Liver (tissue), 9 donors: ENCODE measurements around the gene ATP5F1D. TPM values are rescaled to one million over a fixed set of nuclear protein-coding genes. Genes with fewer than 3 reads are reported as not detected.

Experiments
- DNase-seq: peaks from one replicate; pipeline ENCODE4 v3.0.0-alpha.2; 2017; ENCODE audit warnings: low spot score
- H3K27ac ChIP-seq, 2 donors: one replicate each; pipeline ENCODE4 v1.7.0; 2013; ENCODE audit warnings: inconsistent platforms in 2 of 2, low read length in 2 of 2, control low read depth in 1 of 2, low read depth in 1 of 2, mild to moderate bottlenecking in 1 of 2
- H3K27me3 ChIP-seq, 4 donors: one replicate each; pipeline versions ENCODE4 v1.6.1 to v1.7.0; 2013; ENCODE audit warnings: low read length in 3 of 4, inconsistent platforms in 1 of 4, mild to moderate bottlenecking in 1 of 4, moderate library complexity in 1 of 4; ENCODE audit not compliant: control insufficient read depth in 4 of 4, insufficient read depth in 4 of 4
- H3K36me3 ChIP-seq, 4 donors: one replicate each; pipeline versions ENCODE4 v1.6.1 to v1.7.0; 2013; ENCODE audit warnings: low read length in 3 of 4, mild to moderate bottlenecking in 3 of 4, low read depth in 1 of 4, moderate library complexity in 1 of 4; ENCODE audit not compliant: control insufficient read depth in 4 of 4, insufficient read depth in 3 of 4
- H3K4me1 ChIP-seq, 4 donors: one replicate each; pipeline versions ENCODE4 v1.6.1 to v1.7.0; 2013; ENCODE audit warnings: low read length in 3 of 4, mild to moderate bottlenecking in 3 of 4, moderate library complexity in 1 of 4; ENCODE audit not compliant: control insufficient read depth in 4 of 4, insufficient read depth in 4 of 4
- H3K4me3 ChIP-seq, 3 donors: one replicate each; pipeline versions ENCODE4 v1.6.1 to v1.7.0; 2013; ENCODE audit warnings: low read length in 3 of 3, control low read depth in 1 of 3, low read depth in 1 of 3, mild to moderate bottlenecking in 1 of 3
- H3K9ac ChIP-seq, 2 donors: one replicate each; pipeline ENCODE4 v1.7.0; 2013; ENCODE audit warnings: low read length in 2 of 2, mild to moderate bottlenecking in 2 of 2, moderate library complexity in 2 of 2, control low read depth in 1 of 2, low read depth in 1 of 2
- H3K9me3 ChIP-seq, 4 donors: one replicate each; pipeline versions ENCODE4 v1.6.1 to v1.7.0; 2013; ENCODE audit warnings: low read length in 3 of 4; ENCODE audit not compliant: control insufficient read depth in 4 of 4
- EGR1 ChIP-seq, 2 donors: IDR thresholded peaks; 2 replicates each; pipeline ENCODE4 v1.6.1; 2016 to 2018; ENCODE audit warnings: antibody characterized with exemption in 2 of 2, low read depth in 2 of 2
- FOXA1 ChIP-seq: IDR thresholded peaks from 2 replicates; pipeline ENCODE4 v1.6.1; 2016; ENCODE audit warnings: antibody characterized with exemption
- GABPA ChIP-seq, 2 donors: IDR thresholded peaks in 1 of 2; conservative IDR thresholded peaks in 1 of 2; 2 replicates each; pipeline ENCODE4 v1.6.1; 2016; ENCODE audit warnings: antibody characterized with exemption in 2 of 2, mild to moderate bottlenecking in 1 of 2, moderate library complexity in 1 of 2
- HNF4A ChIP-seq, 2 donors: conservative IDR thresholded peaks; 2 replicates each; pipeline ENCODE4 v1.6.1; 2016; ENCODE audit warnings: antibody characterized with exemption in 2 of 2, mild to moderate bottlenecking in 2 of 2
- JUND ChIP-seq, 2 donors: IDR thresholded peaks; 2 replicates each; pipeline ENCODE4 v1.6.1; 2016; ENCODE audit warnings: antibody characterized with exemption in 2 of 2
- MAX ChIP-seq: IDR thresholded peaks from 2 replicates; pipeline ENCODE4 v1.6.1; 2016; ENCODE audit warnings: antibody characterized with exemption
- RXRA ChIP-seq, 2 donors: IDR thresholded peaks; 2 replicates each; pipeline ENCODE4 v1.6.1; 2017 to 2018; ENCODE audit warnings: antibody characterized with exemption in 2 of 2, mild to moderate bottlenecking in 1 of 2
- TAF1 ChIP-seq: conservative IDR thresholded peaks from 2 replicates; pipeline ENCODE4 v1.6.1; 2016; ENCODE audit warnings: antibody characterized with exemption, mild to moderate bottlenecking
- YY1 ChIP-seq: IDR thresholded peaks from 2 replicates; pipeline ENCODE4 v1.6.1; 2016; ENCODE audit warnings: antibody characterized with exemption, mild to moderate bottlenecking
- ZBTB33 ChIP-seq: IDR thresholded peaks from 2 replicates; pipeline ENCODE4 v1.6.1; 2016; ENCODE audit warnings: antibody characterized with exemption
- whole genome bisulfite sequencing: extraction: QIAGEN DNeasy Blood & Tissue Kit; methylation state at CpG from one replicate; pipeline ENCODE4 v1.1.7; 2013; 5-methylcytosine and 5-hydroxymethylcytosine counted together
- polyA plus RNA-seq, 2 donors: library from polyadenylated mRNA; stranded (reverse) in 1 of 2; unstranded in 1 of 2; fragments of 200-250 nt in 1 of 2; fragments of >200 nt in 1 of 2; fragmentation: Nextera tagmentation in 1 of 2; extraction: Ambion mirVana in 1 of 2; gene quantifications; one replicate each; pipeline versions ENCODE4 v1.2.1 to v1.2.3, GENCODE V29; 2013 to 2015
- total RNA-seq, 2 donors: library from RNA; depleted of rRNA; stranded (reverse); fragments of >200 nt; gene quantifications; one replicate each; pipeline ENCODE4 v1.2.3, GENCODE V29; 2014
- TF ChIP-seq, protein P1 (sequence below): IDR thresholded peaks from 2 replicates; pipeline ENCODE4 v1.6.1; 2016; ENCODE audit warnings: antibody characterized with exemption, mild to moderate bottlenecking
- TF ChIP-seq, protein P2 (sequence below): fragments of 150-350 bp; IDR thresholded peaks from 2 replicates; pipeline ENCODE4 v1.5.1; 2017; ENCODE audit warnings: improper control_type of control experiment, low read depth, low read length; ENCODE audit not compliant: missing input control
- TF ChIP-seq, protein P3 (sequence below): IDR thresholded peaks from 2 replicates; pipeline ENCODE4 v1.6.1; 2016; ENCODE audit warnings: antibody characterized with exemption
- donor health status: healthy.
- donor health status: healthy.
- donor health status: healthy.
- donor health status: healthy.
- donor health status: healthy.

The ATP5F1D gene
- total and polyA plus RNA-seq, 4 donors: 20.2 to 315 (median 145) TPM

GRCh38 chr19:1230783-1231489 lies 10.6 kb upstream of the ATP5F1D start:
- H3K36me3 ChIP-seq: peaks cover 0 to 10% (median 3%) of the 10 kb centered on the region in 4 donors
- no peak overlapping the region for H3K27ac ChIP-seq
- DNase-seq: no peak
- H3K9me3 ChIP-seq: no peaks in the 10 kb centered on the region
- H3K4me3 ChIP-seq: no peak overlapping the region
- peaks cover 0 to 5% (median under 1%) of the 10 kb centered on the region in 4 donors for H3K4me1 ChIP-seq
- H3K9ac ChIP-seq: no peak overlapping the region
- no peaks in the 10 kb centered on the region for H3K27me3 ChIP-seq
- TF ChIP-seq TAF1 (no peak), FOXA1 (no peak), RXRA (IDR thresholded peaks at IDR 0.05) (no peak), MAX (no peak), JUND (IDR thresholded peaks at IDR 0.05) (no peak), EGR1 (IDR thresholded peaks at IDR 0.05; ENCODE audit: low read depth in 2 of 2) (no peak), ZBTB33 (no peak), GABPA (IDR thresholded peaks at IDR 0.05 in 1 of 2, conservative IDR thresholded peaks at IDR 0.05 in 1 of 2) (no peak), YY1 (no peak), HNF4A (conservative IDR thresholded peaks at IDR 0.05) (no peak)
- TF ChIP-seq, protein P1, sequence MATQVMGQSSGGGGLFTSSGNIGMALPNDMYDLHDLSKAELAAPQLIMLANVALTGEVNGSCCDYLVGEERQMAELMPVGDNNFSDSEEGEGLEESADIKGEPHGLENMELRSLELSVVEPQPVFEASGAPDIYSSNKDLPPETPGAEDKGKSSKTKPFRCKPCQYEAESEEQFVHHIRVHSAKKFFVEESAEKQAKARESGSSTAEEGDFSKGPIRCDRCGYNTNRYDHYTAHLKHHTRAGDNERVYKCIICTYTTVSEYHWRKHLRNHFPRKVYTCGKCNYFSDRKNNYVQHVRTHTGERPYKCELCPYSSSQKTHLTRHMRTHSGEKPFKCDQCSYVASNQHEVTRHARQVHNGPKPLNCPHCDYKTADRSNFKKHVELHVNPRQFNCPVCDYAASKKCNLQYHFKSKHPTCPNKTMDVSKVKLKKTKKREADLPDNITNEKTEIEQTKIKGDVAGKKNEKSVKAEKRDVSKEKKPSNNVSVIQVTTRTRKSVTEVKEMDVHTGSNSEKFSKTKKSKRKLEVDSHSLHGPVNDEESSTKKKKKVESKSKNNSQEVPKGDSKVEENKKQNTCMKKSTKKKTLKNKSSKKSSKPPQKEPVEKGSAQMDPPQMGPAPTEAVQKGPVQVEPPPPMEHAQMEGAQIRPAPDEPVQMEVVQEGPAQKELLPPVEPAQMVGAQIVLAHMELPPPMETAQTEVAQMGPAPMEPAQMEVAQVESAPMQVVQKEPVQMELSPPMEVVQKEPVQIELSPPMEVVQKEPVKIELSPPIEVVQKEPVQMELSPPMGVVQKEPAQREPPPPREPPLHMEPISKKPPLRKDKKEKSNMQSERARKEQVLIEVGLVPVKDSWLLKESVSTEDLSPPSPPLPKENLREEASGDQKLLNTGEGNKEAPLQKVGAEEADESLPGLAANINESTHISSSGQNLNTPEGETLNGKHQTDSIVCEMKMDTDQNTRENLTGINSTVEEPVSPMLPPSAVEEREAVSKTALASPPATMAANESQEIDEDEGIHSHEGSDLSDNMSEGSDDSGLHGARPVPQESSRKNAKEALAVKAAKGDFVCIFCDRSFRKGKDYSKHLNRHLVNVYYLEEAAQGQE: no peak
- TF ChIP-seq, protein P2, sequence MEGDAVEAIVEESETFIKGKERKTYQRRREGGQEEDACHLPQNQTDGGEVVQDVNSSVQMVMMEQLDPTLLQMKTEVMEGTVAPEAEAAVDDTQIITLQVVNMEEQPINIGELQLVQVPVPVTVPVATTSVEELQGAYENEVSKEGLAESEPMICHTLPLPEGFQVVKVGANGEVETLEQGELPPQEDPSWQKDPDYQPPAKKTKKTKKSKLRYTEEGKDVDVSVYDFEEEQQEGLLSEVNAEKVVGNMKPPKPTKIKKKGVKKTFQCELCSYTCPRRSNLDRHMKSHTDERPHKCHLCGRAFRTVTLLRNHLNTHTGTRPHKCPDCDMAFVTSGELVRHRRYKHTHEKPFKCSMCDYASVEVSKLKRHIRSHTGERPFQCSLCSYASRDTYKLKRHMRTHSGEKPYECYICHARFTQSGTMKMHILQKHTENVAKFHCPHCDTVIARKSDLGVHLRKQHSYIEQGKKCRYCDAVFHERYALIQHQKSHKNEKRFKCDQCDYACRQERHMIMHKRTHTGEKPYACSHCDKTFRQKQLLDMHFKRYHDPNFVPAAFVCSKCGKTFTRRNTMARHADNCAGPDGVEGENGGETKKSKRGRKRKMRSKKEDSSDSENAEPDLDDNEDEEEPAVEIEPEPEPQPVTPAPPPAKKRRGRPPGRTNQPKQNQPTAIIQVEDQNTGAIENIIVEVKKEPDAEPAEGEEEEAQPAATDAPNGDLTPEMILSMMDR: no peak
- TF ChIP-seq, protein P3, sequence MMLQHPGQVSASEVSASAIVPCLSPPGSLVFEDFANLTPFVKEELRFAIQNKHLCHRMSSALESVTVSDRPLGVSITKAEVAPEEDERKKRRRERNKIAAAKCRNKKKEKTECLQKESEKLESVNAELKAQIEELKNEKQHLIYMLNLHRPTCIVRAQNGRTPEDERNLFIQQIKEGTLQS: no peak
- WGBS: 79% methylated on average over 38 of the region's 38 CpGs
